Naive thymus-derived CD4-positive, alpha-beta T cell (primary cell): ENCODE data around the gene PHC3. TPM values are rescaled to one million over a fixed set of nuclear protein-coding genes. Genes with fewer than 3 reads are reported as not detected.
A peak's percentile ranks its signal among the peaks of the same experiment; 100 is the strongest.

Experiments
- ATAC-seq: fragments of 150-1000 bp; cut with Tn5 transposase; 2 replicates; pipeline ENCODE4 v1.10.0; 2021; ENCODE audit warnings: mild to moderate bottlenecking, moderate library complexity
- CTCF ChIA-PET: fragments of 350-600 bp; sonication (Branson Sonifier 250); formaldehyde crosslinking; loops from one replicate; lab custom pipeline; 2021; ENCODE audit warnings: antibody characterized with exemption; lab: Charles Lee
- POLR2A ChIA-PET: fragments of 350-600 bp; sonication (Branson Sonifier 250); formaldehyde crosslinking; loops from one replicate; lab custom pipeline; 2021; ENCODE audit warnings: antibody characterized with exemption, inconsistent platforms; lab: Charles Lee
- DNase-seq, 9 donors: peaks; one replicate each; pipeline versions ENCODE4 v3.0.0 to v3.0.0-alpha.2; 2020 to 2022; ENCODE audit warnings: mixed read lengths in 1 of 9
- H3K27ac ChIP-seq: one replicate; pipeline ENCODE4 v1.7.0; 2013; ENCODE audit warnings: mild to moderate bottlenecking, low read depth, low read length, moderate library complexity
- H3K27me3 ChIP-seq, 2 donors: one replicate each; pipeline ENCODE4 v1.7.0; 2013; ENCODE audit warnings: low read length in 2 of 2, mild to moderate bottlenecking in 2 of 2, moderate library complexity in 2 of 2; ENCODE audit not compliant: control insufficient read depth in 2 of 2, insufficient read depth in 2 of 2
- H3K36me3 ChIP-seq, 3 experiments: 1 replicate in 2 of 3; 2 replicates in 1 of 3; pipeline ENCODE4 v1.7.0; 2013; ENCODE audit warnings: low read length in 3 of 3, mild to moderate bottlenecking in 3 of 3, moderate library complexity in 1 of 3; ENCODE audit not compliant: insufficient read depth in 3 of 3, control insufficient read depth in 2 of 3
- H3K4me1 ChIP-seq, 2 donors: one replicate each; pipeline ENCODE4 v1.7.0; 2013; ENCODE audit warnings: low read length in 2 of 2, mild to moderate bottlenecking in 2 of 2, moderate library complexity in 1 of 2; ENCODE audit not compliant: control insufficient read depth in 2 of 2, insufficient read depth in 2 of 2
- H3K4me3 ChIP-seq: 2 replicates; pipeline ENCODE4 v1.7.0; 2013; ENCODE audit warnings: mild to moderate bottlenecking, low read length
- H3K9me3 ChIP-seq, 3 experiments: 1 replicate in 2 of 3; 2 replicates in 1 of 3; pipeline ENCODE4 v1.7.0; 2013; ENCODE audit warnings: low read length in 3 of 3; ENCODE audit not compliant: control insufficient read depth in 2 of 3
- H3K27ac Mint-ChIP-seq, 9 donors: one replicate each; pipeline ENCODE4 v1.8.0; 2020 to 2022; ENCODE audit warnings: mixed read lengths in 9 of 9, mild to moderate bottlenecking in 8 of 9, moderate library complexity in 5 of 9, inconsistent platforms in 2 of 9
- H3K27me3 Mint-ChIP-seq, 5 donors: one replicate each; pipeline ENCODE4 v1.8.0; 2021 to 2022; ENCODE audit warnings: mixed read lengths in 5 of 5, mild to moderate bottlenecking in 1 of 5
- H3K36me3 Mint-ChIP-seq, 5 donors: one replicate each; pipeline ENCODE4 v1.8.0; 2020 to 2022; ENCODE audit warnings: mixed read lengths in 5 of 5, mild to moderate bottlenecking in 3 of 5, inconsistent platforms in 1 of 5
- H3K4me1 Mint-ChIP-seq, 7 donors: one replicate each; pipeline ENCODE4 v1.8.0; 2020 to 2022; ENCODE audit warnings: mixed read lengths in 7 of 7, mild to moderate bottlenecking in 3 of 7, inconsistent platforms in 1 of 7
- H3K4me3 Mint-ChIP-seq, 10 donors: one replicate each; pipeline ENCODE4 v1.8.0; 2020 to 2022; ENCODE audit warnings: mild to moderate bottlenecking in 10 of 10, mixed read lengths in 10 of 10, moderate library complexity in 6 of 10, inconsistent platforms in 2 of 10
- H3K9me3 Mint-ChIP-seq, 11 donors: one replicate each; pipeline ENCODE4 v1.8.0; 2020 to 2022; ENCODE audit warnings: mixed read lengths in 11 of 11, mild to moderate bottlenecking in 4 of 11, inconsistent platforms in 1 of 11, moderate library complexity in 1 of 11
- intact Hi-C, 2 donors: fragments of 100-400 bp; cut with micrococcal nuclease; formaldehyde crosslinking; loops; one replicate each; pipeline ENCODE4 v1.15.1; 2023
- polyA plus RNA-seq, 2 donors: library from polyadenylated mRNA; unstranded; fragments of 300-500 nt; fragmentation: Illumina TruSeq; gene quantifications; one replicate each; pipeline ENCODE4 v1.2.3, GENCODE V29; 2021
- total RNA-seq, 6 experiments: library from RNA in 5 of 6; stranded (reverse) in 5 of 6; gene quantifications; 1 replicate in 5 of 6; 2 replicates in 1 of 6; pipeline ENCODE4 v1.2.3 and lab custom pipeline; 2021 to 2026

Gene PHC3
- total and polyA plus RNA-seq, 7 experiments from 2014 or later, result 46.3 to 215 (median 130) TPM

GRCh38 chr3:170163956-170164645 lies 17.4 kb downstream of the PHC3 start:
- H3K36me3 ChIP-seq, result peaks cover 0 to 49% (median 4%) of the 10 kb centered on the region in 3 experiments
- DNase-seq (no peak), ATAC-seq (no peak)
- H3K27ac Mint-ChIP-seq, result peak overlapping the region in 8 of 9 donors; percentile 54 to 87 (median 78)
- H3K4me1 ChIP-seq, result peaks cover 9 to 28% of the 10 kb centered on the region in 2 donors
- H3K36me3 Mint-ChIP-seq, result peaks cover 8 to 69% (median 57%) of the 10 kb centered on the region in 5 donors
- intact Hi-C loops, result no loop called here
- peaks cover 47 to 81% (median 75%) of the 10 kb centered on the region in 7 donors for H3K4me1 Mint-ChIP-seq
- H3K9me3 ChIP-seq, result no peaks in the 10 kb centered on the region
- H3K27ac ChIP-seq, result no peak overlapping the region
- H3K4me3 Mint-ChIP-seq, result peak overlapping the region in 5 of 10 donors; percentile 33 to 51 (median 47)
- peaks cover 0 to 7% (median 0%) of the 10 kb centered on the region in 11 donors for H3K9me3 Mint-ChIP-seq
- no peak overlapping the region for H3K4me3 ChIP-seq
- H3K27me3 ChIP-seq, result no peaks in the 10 kb centered on the region
- H3K27me3 Mint-ChIP-seq, result no peaks in the 10 kb centered on the region
- ChIA-PET CTCF (no interaction called here), POLR2A (interaction anchor here (0.8 to 3.9 kb wide), 2 partner anchors 10 to 26 kb away, joined by 3 to 14 read pairs; no protein-coding TSS in a partner anchor)

GRCh38 chr3:170162630-170163029 lies 18.9 kb downstream of the PHC3 start:
- no peak for DNase-seq
- peaks cover 8 to 59% (median 46%) of the 10 kb centered on the region in 5 donors for H3K36me3 Mint-ChIP-seq

GRCh38 chr3:170162052-170162451 lies 19.5 kb downstream of the PHC3 start:
- Histone ChIP-seq H3K27me3 (no peaks in the 10 kb centered on the region), H3K4me1 (peaks cover 9 to 30% of the 10 kb centered on the region in 2 donors), H3K36me3 (peaks cover 0 to 38% (median 4%) of the 10 kb centered on the region in 3 experiments), H3K9me3 (no peaks in the 10 kb centered on the region), H3K4me3 (no peak overlapping the region), H3K27ac (no peak overlapping the region)
- peaks cover 0 to 7% (median 0%) of the 10 kb centered on the region in 11 donors for H3K9me3 Mint-ChIP-seq
- H3K4me1 Mint-ChIP-seq, result peaks cover 44 to 84% (median 78%) of the 10 kb centered on the region in 7 donors
- peaks cover 10 to 59% (median 47%) of the 10 kb centered on the region in 5 donors for H3K36me3 Mint-ChIP-seq
- H3K27me3 Mint-ChIP-seq, result no peaks in the 10 kb centered on the region
- CTCF ChIA-PET, result interaction anchor here (1.1 kb wide), 1 partner anchor 15 kb away, joined by 3 read pairs; no protein-coding TSS in a partner anchor
- peak overlapping the region in 8 of 9 donors; percentile 9 to 88 (median 57) for H3K27ac Mint-ChIP-seq
- peak overlapping the region in 6 of 10 donors; percentile 11 to 59 (median 30) for H3K4me3 Mint-ChIP-seq
- ATAC-seq (no peak), DNase-seq (no peak)
- intact Hi-C loops, result no loop called here
- POLR2A ChIA-PET, result interaction anchor here (1.1 kb wide), 1 partner anchor 12 kb away, joined by 5 read pairs; no protein-coding TSS in a partner anchor

More at GRCh38 chr3:170162630-170163029, 18.9 kb downstream of the PHC3 start:
- Histone ChIP-seq H3K36me3 (peaks cover 0 to 41% (median 4%) of the 10 kb centered on the region in 3 experiments), H3K27me3 (no peaks in the 10 kb centered on the region), H3K9me3 (no peaks in the 10 kb centered on the region), H3K4me3 (no peak overlapping the region), H3K27ac (no peak overlapping the region), H3K4me1 (peaks cover 9 to 25% of the 10 kb centered on the region in 2 donors)
- ChIA-PET POLR2A (interaction anchor here (0.9 to 1.1 kb wide), 2 partner anchors 11 to 117 kb away, joined by 3 to 5 read pairs; no protein-coding TSS in a partner anchor), CTCF (interaction anchor here (0.5 to 1.1 kb wide), 3 partner anchors 15 to 48 kb away, joined by 3 read pairs; no protein-coding TSS in a partner anchor)
- H3K4me3 Mint-ChIP-seq, result peak overlapping the region in 7 of 10 donors; percentile 3 to 59 (median 30)
- peaks cover 0 to 7% (median 0%) of the 10 kb centered on the region in 11 donors for H3K9me3 Mint-ChIP-seq
- ATAC-seq, result no peak
- intact Hi-C loops, result no loop called here
- H3K27ac Mint-ChIP-seq, result peak overlapping the region in 8 of 9 donors; percentile 7 to 88 (median 56)
- no peaks in the 10 kb centered on the region for H3K27me3 Mint-ChIP-seq
- peaks cover 43 to 78% (median 73%) of the 10 kb centered on the region in 7 donors for H3K4me1 Mint-ChIP-seq

- ATAC-seq (no peak), DNase-seq (no peak)
- Mint-ChIP-seq H3K4me3 (peak overlapping the region in 5 of 10 donors; percentile 44 to 54 (median 48)), H3K27me3 (no peaks in the 10 kb centered on the region), H3K36me3 (peaks cover 12 to 57% (median 46%) of the 10 kb centered on the region in 5 donors), H3K9me3 (peaks cover 0 to 7% (median 0%) of the 10 kb centered on the region in 11 donors), H3K4me1 (peaks cover 47 to 87% (median 71%) of the 10 kb centered on the region in 7 donors), H3K27ac (peak overlapping the region; percentile 45 to 88 (median 61))
- Histone ChIP-seq H3K4me3 (no peak overlapping the region), H3K36me3 (peaks cover 0 to 27% (median 4%) of the 10 kb centered on the region in 3 experiments), H3K4me1 (peaks cover 10 to 33% of the 10 kb centered on the region in 2 donors), H3K27ac (peak overlapping the region; percentile 30), H3K27me3 (no peaks in the 10 kb centered on the region), H3K9me3 (no peaks in the 10 kb centered on the region)
- POLR2A ChIA-PET, result no interaction called here
- CTCF ChIA-PET, result no interaction called here
- intact Hi-C loops, result no loop called here
Observed at GRCh38 chr3:170159933-170160332, 21.6 kb downstream of the PHC3 start.

GRCh38 chr3:170159459-170159858 lies 22.1 kb downstream of the PHC3 start:
- H3K36me3 ChIP-seq, result peaks cover 0 to 24% (median 4%) of the 10 kb centered on the region in 3 experiments
- H3K27ac ChIP-seq, result no peak overlapping the region
- Mint-ChIP-seq H3K9me3 (peaks cover 0 to 7% (median 0%) of the 10 kb centered on the region in 11 donors), H3K4me1 (peaks cover 48 to 87% (median 71%) of the 10 kb centered on the region in 7 donors), H3K4me3 (peak overlapping the region in 6 of 10 donors; percentile 1 to 54 (median 45)), H3K27me3 (no peaks in the 10 kb centered on the region), H3K27ac (peak overlapping the region in 8 of 9 donors; percentile 53 to 88 (median 63)), H3K36me3 (peaks cover 12 to 52% (median 41%) of the 10 kb centered on the region in 5 donors)
- DNase-seq (no peak), ATAC-seq (no peak)
- intact Hi-C loops, result no loop called here
- H3K27me3 ChIP-seq, result no peaks in the 10 kb centered on the region
- POLR2A ChIA-PET, result interaction anchor here (0.9 kb wide), 1 partner anchor 12 kb away, joined by 3 read pairs; no protein-coding TSS in a partner anchor
- no peaks in the 10 kb centered on the region for H3K9me3 ChIP-seq
- CTCF ChIA-PET, result no interaction called here
- peaks cover 8 to 33% of the 10 kb centered on the region in 2 donors for H3K4me1 ChIP-seq
- H3K4me3 ChIP-seq, result no peak overlapping the region

- peaks cover 0 to 2% (median 0%) of the 10 kb centered on the region in 11 donors for H3K9me3 Mint-ChIP-seq
- intact Hi-C loops, result loop anchor here in 1 of 2 donors (1.0 kb wide), 1 partner anchor 10 kb away; no protein-coding TSS in a partner anchor
- H3K4me3 Mint-ChIP-seq, result peak overlapping the region in 6 of 10 donors; percentile 72 to 91 (median 86)
- ATAC-seq (no peak), DNase-seq (no peak)
- peaks cover 14 to 33% of the 10 kb centered on the region in 2 donors for H3K4me1 ChIP-seq
- ChIA-PET CTCF (interaction anchor here (0.6 kb wide), 1 partner anchor 19 kb away, joined by 4 read pairs; no protein-coding TSS in a partner anchor), POLR2A (interaction anchor here (1.0 to 3.8 kb wide), 3 partner anchors 10 to 25 kb away, joined by 3 to 41 read pairs (median 14); partner anchors contain the start of gene PHC3)
- no peak overlapping the region for H3K4me3 ChIP-seq
- no peaks in the 10 kb centered on the region for H3K36me3 ChIP-seq
- peak overlapping the region in 8 of 9 donors; percentile 86 to 97 (median 95) for H3K27ac Mint-ChIP-seq
- peaks cover 41 to 79% (median 66%) of the 10 kb centered on the region in 7 donors for H3K4me1 Mint-ChIP-seq
- H3K27me3 Mint-ChIP-seq, result no peaks in the 10 kb centered on the region
- no peaks in the 10 kb centered on the region for H3K27me3 ChIP-seq
- H3K27ac ChIP-seq, result peak overlapping the region; percentile 60
- no peaks in the 10 kb centered on the region for H3K9me3 ChIP-seq
- peaks cover 12 to 38% (median 31%) of the 10 kb centered on the region in 5 donors for H3K36me3 Mint-ChIP-seq
Observed at GRCh38 chr3:170155604-170156003, 25.9 kb downstream of the PHC3 start.
